GM12891 (cell line): Measurements from ENCODE around the gene GTF3C4.

Experiments
- PAX5 ChIP-seq: IDR thresholded peaks from 2 replicates; pipeline ENCODE4 v1.6.1; 2011; ENCODE audit warnings: low read length, moderate library complexity, mild to moderate bottlenecking; ENCODE audit not compliant: insufficient read depth, severe bottlenecking
- POLR2A ChIP-seq: IDR thresholded peaks from 2 replicates; pipeline ENCODE4 v1.6.1; 2011; ENCODE audit warnings: low read depth, low read length, control low read depth
- POLR2AphosphoS5 ChIP-seq: IDR thresholded peaks from 2 replicates; pipeline ENCODE4 v1.6.1; 2011; ENCODE audit warnings: low read depth, low read length, control low read depth
- POU2F2 ChIP-seq: IDR thresholded peaks from 2 replicates; pipeline ENCODE4 v1.6.1; 2011; ENCODE audit warnings: low read depth, mild to moderate bottlenecking, control low read depth, low read length, moderate library complexity
- SPI1 ChIP-seq: IDR thresholded peaks from 2 replicates; pipeline ENCODE4 v1.6.1; 2011; ENCODE audit warnings: low read depth, low read length, control low read depth
- TAF1 ChIP-seq: IDR thresholded peaks from 2 replicates; pipeline ENCODE4 v1.6.1; 2011; ENCODE audit warnings: low read depth, low read length, control low read depth

DNA sequence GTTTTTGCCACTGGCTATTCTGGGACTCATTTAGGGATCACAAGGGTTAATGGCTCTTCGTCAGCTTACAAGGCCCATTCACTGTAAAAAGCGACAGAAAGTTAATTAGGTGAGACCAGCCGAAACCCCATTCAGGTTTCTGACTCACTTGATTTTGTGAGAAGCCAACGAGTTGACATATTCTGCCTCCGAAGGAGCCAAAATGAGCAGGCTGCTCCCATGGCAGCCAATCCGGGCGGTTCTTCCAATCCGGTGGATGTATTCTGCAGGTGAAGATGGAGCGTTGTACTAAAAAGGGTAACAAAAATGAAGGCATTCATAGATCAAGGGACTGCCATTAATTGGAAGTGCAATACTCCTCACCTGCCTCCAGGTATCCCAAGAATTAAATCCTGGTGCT is 40.1 kb upstream of the GTF3C4 start:
- TF ChIP-seq POLR2A (no peak), POLR2AphosphoS5 (no peak), TAF1 (no peak), POU2F2 (no peak), SPI1 (no peak), PAX5 (no peak)
